Natural killer cell (primary cell): Measurements from ENCODE around the gene TMEM125. TPM values are rescaled to one million over a fixed set of nuclear protein-coding genes. Genes with fewer than 3 reads are reported as not detected.

ENCODE experiments used
- ATAC-seq, 3 donors: fragments of 150-1000 bp in 2 of 3; fragments of 200-7000 bp in 1 of 3; cut with Tn5 transposase; 1 replicate in 1 of 3; 2 replicates in 2 of 3; pipeline ENCODE4 v1.10.0; 2021; ENCODE audit warnings: mild to moderate bottlenecking in 2 of 3, moderate library complexity in 2 of 3
- DNase-seq, 2 donors: peaks; one replicate each; pipeline versions ENCODE4 v3.0.0 to v3.0.0-alpha.2; 2013 to 2021; ENCODE audit warnings: mixed read lengths in 1 of 2
- H3K27ac ChIP-seq: one replicate; pipeline ENCODE4 v1.5.1; 2013; ENCODE audit warnings: mild to moderate bottlenecking, low read length
- H3K27me3 ChIP-seq: one replicate; pipeline ENCODE4 v1.6.1; 2013; ENCODE audit warnings: low read length; ENCODE audit not compliant: control insufficient read depth, insufficient read depth
- H3K36me3 ChIP-seq: one replicate; pipeline ENCODE4 v1.6.1; 2013; ENCODE audit warnings: low read length; ENCODE audit not compliant: control insufficient read depth, insufficient read depth
- H3K4me1 ChIP-seq: one replicate; pipeline ENCODE4 v1.6.1; 2013; ENCODE audit warnings: low read length; ENCODE audit not compliant: control insufficient read depth, insufficient read depth
- H3K4me3 ChIP-seq: one replicate; pipeline ENCODE4 v1.5.1; 2013; ENCODE audit warnings: low read length
- H3K9me3 ChIP-seq: one replicate; pipeline ENCODE4 v1.6.1; 2013; ENCODE audit warnings: low read length; ENCODE audit not compliant: control insufficient read depth, insufficient read depth
- H3K27ac Mint-ChIP-seq, 2 donors: one replicate each; pipeline ENCODE4 v1.8.0; 2022; ENCODE audit warnings: mild to moderate bottlenecking in 2 of 2, mixed read lengths in 2 of 2, moderate library complexity in 1 of 2
- H3K27me3 Mint-ChIP-seq, 2 donors: one replicate each; pipeline ENCODE4 v1.8.0; 2022; ENCODE audit warnings: low read depth in 2 of 2, mixed read lengths in 2 of 2
- H3K36me3 Mint-ChIP-seq: one replicate; pipeline ENCODE4 v1.8.0; 2022; ENCODE audit warnings: mixed read lengths
- H3K4me1 Mint-ChIP-seq, 2 donors: one replicate each; pipeline ENCODE4 v1.8.0; 2022; ENCODE audit warnings: mixed read lengths in 2 of 2
- H3K4me3 Mint-ChIP-seq: one replicate; pipeline ENCODE4 v1.8.0; 2022; ENCODE audit warnings: mild to moderate bottlenecking, moderate library complexity, mixed read lengths
- H3K9me3 Mint-ChIP-seq, 2 donors: one replicate each; pipeline ENCODE4 v1.8.0; 2022; ENCODE audit warnings: mixed read lengths in 2 of 2
- WGBS: methylation state at CpG from one replicate; pipeline ENCODE4 v1.1.7; 2013; ENCODE audit warnings: missing lambda C conversion rate; ENCODE audit not compliant: insufficient coverage; 5-methylcytosine and 5-hydroxymethylcytosine counted together
- intact Hi-C: fragments of 100-400 bp; cut with micrococcal nuclease; formaldehyde crosslinking; loops from one replicate; pipeline ENCODE4 v1.14.2; 2022
- total RNA-seq, 4 donors: library from RNA; stranded (reverse); fragments of 120-200 nt in 1 of 4; gene quantifications; one replicate each; pipeline versions ENCODE4 v1.2.3 to v1.2.4, GENCODE V29; 2013 to 2022
- TF ChIP-seq, protein P1 (sequence below): fragments of 200-600 bp; IDR thresholded peaks from one replicate; pipeline ENCODE4 v1.8.0; 2022; ENCODE audit warnings: antibody characterized with exemption

The TMEM125 gene
- total RNA-seq, 3 donors from 2014 or later (not counting 1 experiment from before 2014, with no cell fraction given), result not detected

DNA sequence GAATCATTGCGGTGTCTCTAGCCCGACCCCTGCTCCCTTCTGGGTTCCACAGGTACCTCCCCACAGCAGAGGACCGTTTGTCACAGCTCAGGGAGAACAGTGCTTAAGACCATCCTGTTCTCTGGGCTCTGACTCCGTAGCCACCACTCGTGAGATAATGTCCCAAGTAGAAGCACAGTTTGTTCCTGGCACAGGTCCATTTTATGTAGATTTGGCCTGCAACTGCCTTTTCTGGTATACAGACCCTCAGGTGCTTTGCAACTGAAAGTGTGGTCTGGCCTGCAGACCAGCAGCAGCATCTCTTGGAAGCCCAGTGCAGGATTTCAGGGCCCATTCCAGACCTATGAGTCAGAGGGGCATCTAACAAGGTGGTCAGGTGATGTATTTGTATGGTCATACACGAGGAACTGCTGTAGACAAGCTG, 28.4 kb upstream of the TMEM125 start:
- H3K36me3 Mint-ChIP-seq, result no peaks in the 10 kb centered on the region
- intact Hi-C loops, result no loop called here
- Histone ChIP-seq H3K36me3 (no peaks in the 10 kb centered on the region), H3K4me1 (peaks cover 4% of the 10 kb centered on the region), H3K4me3 (no peak overlapping the region), H3K9me3 (no peaks in the 10 kb centered on the region), H3K27me3 (no peaks in the 10 kb centered on the region), H3K27ac (no peak overlapping the region)
- WGBS, result 69% methylated on average over 6 of the region's 6 CpGs
- no peak for DNase-seq
- no peaks in the 10 kb centered on the region for H3K9me3 Mint-ChIP-seq
- H3K27me3 Mint-ChIP-seq, result peaks cover 0 to 5% of the 10 kb centered on the region in 2 donors
- no peak for ATAC-seq
- no peak overlapping the region for H3K4me3 Mint-ChIP-seq
- TF ChIP-seq, protein P1, sequence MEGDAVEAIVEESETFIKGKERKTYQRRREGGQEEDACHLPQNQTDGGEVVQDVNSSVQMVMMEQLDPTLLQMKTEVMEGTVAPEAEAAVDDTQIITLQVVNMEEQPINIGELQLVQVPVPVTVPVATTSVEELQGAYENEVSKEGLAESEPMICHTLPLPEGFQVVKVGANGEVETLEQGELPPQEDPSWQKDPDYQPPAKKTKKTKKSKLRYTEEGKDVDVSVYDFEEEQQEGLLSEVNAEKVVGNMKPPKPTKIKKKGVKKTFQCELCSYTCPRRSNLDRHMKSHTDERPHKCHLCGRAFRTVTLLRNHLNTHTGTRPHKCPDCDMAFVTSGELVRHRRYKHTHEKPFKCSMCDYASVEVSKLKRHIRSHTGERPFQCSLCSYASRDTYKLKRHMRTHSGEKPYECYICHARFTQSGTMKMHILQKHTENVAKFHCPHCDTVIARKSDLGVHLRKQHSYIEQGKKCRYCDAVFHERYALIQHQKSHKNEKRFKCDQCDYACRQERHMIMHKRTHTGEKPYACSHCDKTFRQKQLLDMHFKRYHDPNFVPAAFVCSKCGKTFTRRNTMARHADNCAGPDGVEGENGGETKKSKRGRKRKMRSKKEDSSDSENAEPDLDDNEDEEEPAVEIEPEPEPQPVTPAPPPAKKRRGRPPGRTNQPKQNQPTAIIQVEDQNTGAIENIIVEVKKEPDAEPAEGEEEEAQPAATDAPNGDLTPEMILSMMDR, result no peak
- no peak overlapping the region for H3K27ac Mint-ChIP-seq
- no peaks in the 10 kb centered on the region for H3K4me1 Mint-ChIP-seq

- Histone ChIP-seq H3K9me3 (no peaks in the 10 kb centered on the region), H3K4me1 (peaks cover 4% of the 10 kb centered on the region), H3K27ac (no peak overlapping the region), H3K36me3 (no peaks in the 10 kb centered on the region), H3K4me3 (no peak overlapping the region), H3K27me3 (no peaks in the 10 kb centered on the region)
- no peaks in the 10 kb centered on the region for H3K4me1 Mint-ChIP-seq
- TF ChIP-seq, protein P1, result no peak
- ATAC-seq, result no peak
- 96% methylated on average over 6 of the region's 6 CpGs for WGBS
- H3K4me3 Mint-ChIP-seq, result no peak overlapping the region
- H3K27ac Mint-ChIP-seq, result no peak overlapping the region
- DNase-seq, result no peak
- intact Hi-C loops, result no loop called here
- no peaks in the 10 kb centered on the region for H3K36me3 Mint-ChIP-seq
- no peaks in the 10 kb centered on the region for H3K9me3 Mint-ChIP-seq
- H3K27me3 Mint-ChIP-seq, result peaks cover 0 to 5% of the 10 kb centered on the region in 2 donors
These were observed 26.5 kb upstream of the TMEM125 start for GRCh38 chr1:43243299-43243698.

GRCh38 chr1:43246466-43247213, 23.1 kb upstream of the TMEM125 start:
- no peak overlapping the region for H3K4me3 Mint-ChIP-seq
- Histone ChIP-seq H3K4me3 (no peak overlapping the region), H3K27ac (no peak overlapping the region), H3K36me3 (no peaks in the 10 kb centered on the region), H3K27me3 (no peaks in the 10 kb centered on the region), H3K4me1 (no peaks in the 10 kb centered on the region), H3K9me3 (no peaks in the 10 kb centered on the region)
- H3K4me1 Mint-ChIP-seq, result no peaks in the 10 kb centered on the region
- WGBS, result 98% methylated on average over 3 of the region's 4 CpGs
- H3K27me3 Mint-ChIP-seq, result peaks cover 9 to 11% of the 10 kb centered on the region in 2 donors
- no peaks in the 10 kb centered on the region for H3K9me3 Mint-ChIP-seq
- no peak overlapping the region for H3K27ac Mint-ChIP-seq
- no peaks in the 10 kb centered on the region for H3K36me3 Mint-ChIP-seq
- intact Hi-C loops, result no loop called here
- TF ChIP-seq, protein P1, result no peak
- DNase-seq (no peak), ATAC-seq (no peak)
